Measurements from ENCODE around the gene DMXL2.

The DMXL2 gene

GRCh38 chr15:51470512-51470911 is 152.1 kb downstream of the DMXL2 start (continued):
- TF ChIP-seq ZNF629 (tag by site-specific recombination; IDR thresholded peaks at IDR 0.05) (no peak), ZSCAN16 (tag by site-specific recombination; IDR thresholded peaks at IDR 0.05) (no peak), KLF17 (tag by site-specific recombination; IDR thresholded peaks at IDR 0.05) (no peak), ZNF280C (tag by site-specific recombination; IDR thresholded peaks at IDR 0.05) (no peak)

- TF ChIP-seq GLIS1 (tag by site-specific recombination; IDR thresholded peaks at IDR 0.05) (no peak), ZNF580 (tag by site-specific recombination; IDR thresholded peaks at IDR 0.05) (no peak), ZFHX2 (tag by site-specific recombination; conservative IDR thresholded peaks at IDR 0.05) (no peak), ZNF248 (tag by site-specific recombination; IDR thresholded peaks at IDR 0.05) (no peak), ZNF776 (tag by site-specific recombination; IDR thresholded peaks at IDR 0.05; ENCODE audit: borderline replicate concordance) (no peak), ZNF266 (tag by site-specific recombination; IDR thresholded peaks at IDR 0.05; ENCODE audit: low read depth) (no peak), PRDM1 (tag by site-specific recombination; IDR thresholded peaks at IDR 0.05) (no peak), GFI1B (tag by site-specific recombination; IDR thresholded peaks at IDR 0.05) (no peak)
- CTCF ChIA-PET, result no interaction called here
- Histone ChIP-seq H3K27ac (ENCODE audit: extremely low read depth, low read depth, low read length) (no peak overlapping the region), H3K4me3 (ENCODE audit: low read depth, low read length) (no peak overlapping the region), H3K4me1 (ENCODE audit: control insufficient read depth, insufficient read depth, low read length) (no peaks in the 10 kb centered on the region), H3K36me3 (ENCODE audit: control insufficient read depth in 2 of 2, insufficient read depth in 1 of 2, low read length in 2 of 2) (peaks cover 7 to 29% of the 10 kb centered on the region in 2 experiments), H3K9me3 (ENCODE audit: control insufficient read depth, insufficient read depth, low read depth, low read length) (no peaks in the 10 kb centered on the region)
- POLR2A ChIA-PET, result no interaction called here
Observed at GRCh38 chr15:51460796-51461195, 161.8 kb downstream of the DMXL2 start.

- ChIA-PET POLR2A (no interaction called here), CTCF (interaction anchor here (0.6 kb wide), 1 partner anchor 37 kb away, joined by 3 read pairs; no protein-coding TSS in a partner anchor)
- Histone ChIP-seq H3K4me3 (ENCODE audit: low read depth, low read length) (no peak overlapping the region), H3K36me3 (ENCODE audit: control insufficient read depth in 2 of 2, insufficient read depth in 1 of 2, low read length in 2 of 2) (peaks cover 0 to 36% of the 10 kb centered on the region in 2 experiments; a peak in 2 of 3 replicates), H3K9me3 (ENCODE audit: control insufficient read depth, insufficient read depth, low read depth, low read length) (no peaks in the 10 kb centered on the region), H3K4me1 (ENCODE audit: control insufficient read depth, insufficient read depth, low read length) (no peaks in the 10 kb centered on the region), H3K27ac (ENCODE audit: extremely low read depth, low read depth, low read length) (no peak overlapping the region)
- TF ChIP-seq ZNF239 (tag by site-specific recombination; IDR thresholded peaks at IDR 0.05) (no peak), ZNF692 (tag by site-specific recombination; IDR thresholded peaks at IDR 0.05) (no peak), ZNF777 (tag by site-specific recombination; IDR thresholded peaks at IDR 0.05; ENCODE audit: borderline replicate concordance) (no peak), ZNF747 (tag by site-specific recombination; IDR thresholded peaks at IDR 0.05) (no peak), ZNF184 (tag by site-specific recombination; IDR thresholded peaks at IDR 0.05) (no peak), ZNF146 (tag by site-specific recombination; IDR thresholded peaks at IDR 0.05) (no peak), GLIS2 (tag by site-specific recombination; IDR thresholded peaks at IDR 0.05) (no peak), PRDM10 (tag by site-specific recombination; IDR thresholded peaks at IDR 0.05) (no peak), SP7 (tag by site-specific recombination; IDR thresholded peaks at IDR 0.05) (no peak), SCRT1 (tag by site-specific recombination; IDR thresholded peaks at IDR 0.05; ENCODE audit: borderline replicate concordance) (no peak), RBAK (tag by site-specific recombination; IDR thresholded peaks at IDR 0.05) (no peak), ZNF561 (tag by site-specific recombination; IDR thresholded peaks at IDR 0.05; ENCODE audit: borderline replicate concordance) (no peak)
Observed at GRCh38 chr15:51450001-51450400, 172.6 kb downstream of the DMXL2 start.
